GM10266 (cell line): Measurements from ENCODE around the gene OR2B2.
"Not testable (repeated sequence)": the region's sequence is repeated elsewhere in the genome, so short reads cannot be mapped to it uniquely, and the experiment has no call there.

Source experiments
- DNase-seq: peaks from one replicate; pipeline ENCODE4 v3.0.0; 2012; ENCODE audit errors: extremely low spot score
- TF ChIP-seq, protein P1 (sequence below): IDR thresholded peaks from 2 replicates; pipeline ENCODE4 v1.5.1; 2012; ENCODE audit warnings: mild to moderate bottlenecking, low read depth; ENCODE audit not compliant: control insufficient read depth, insufficient read depth; ENCODE audit errors: missing control alignments

Gene OR2B2

GRCh38 chr6:27911956-27912446 lies at the start of gene OR2B2:
Gene OR2B2, minus strand, starts transcription at chr6:27912396. Its CDS starts 77 bp downstream, at chr6:27912319.
- TF ChIP-seq, protein P1, sequence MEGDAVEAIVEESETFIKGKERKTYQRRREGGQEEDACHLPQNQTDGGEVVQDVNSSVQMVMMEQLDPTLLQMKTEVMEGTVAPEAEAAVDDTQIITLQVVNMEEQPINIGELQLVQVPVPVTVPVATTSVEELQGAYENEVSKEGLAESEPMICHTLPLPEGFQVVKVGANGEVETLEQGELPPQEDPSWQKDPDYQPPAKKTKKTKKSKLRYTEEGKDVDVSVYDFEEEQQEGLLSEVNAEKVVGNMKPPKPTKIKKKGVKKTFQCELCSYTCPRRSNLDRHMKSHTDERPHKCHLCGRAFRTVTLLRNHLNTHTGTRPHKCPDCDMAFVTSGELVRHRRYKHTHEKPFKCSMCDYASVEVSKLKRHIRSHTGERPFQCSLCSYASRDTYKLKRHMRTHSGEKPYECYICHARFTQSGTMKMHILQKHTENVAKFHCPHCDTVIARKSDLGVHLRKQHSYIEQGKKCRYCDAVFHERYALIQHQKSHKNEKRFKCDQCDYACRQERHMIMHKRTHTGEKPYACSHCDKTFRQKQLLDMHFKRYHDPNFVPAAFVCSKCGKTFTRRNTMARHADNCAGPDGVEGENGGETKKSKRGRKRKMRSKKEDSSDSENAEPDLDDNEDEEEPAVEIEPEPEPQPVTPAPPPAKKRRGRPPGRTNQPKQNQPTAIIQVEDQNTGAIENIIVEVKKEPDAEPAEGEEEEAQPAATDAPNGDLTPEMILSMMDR: no peak
- no peak for DNase-seq

DNA sequence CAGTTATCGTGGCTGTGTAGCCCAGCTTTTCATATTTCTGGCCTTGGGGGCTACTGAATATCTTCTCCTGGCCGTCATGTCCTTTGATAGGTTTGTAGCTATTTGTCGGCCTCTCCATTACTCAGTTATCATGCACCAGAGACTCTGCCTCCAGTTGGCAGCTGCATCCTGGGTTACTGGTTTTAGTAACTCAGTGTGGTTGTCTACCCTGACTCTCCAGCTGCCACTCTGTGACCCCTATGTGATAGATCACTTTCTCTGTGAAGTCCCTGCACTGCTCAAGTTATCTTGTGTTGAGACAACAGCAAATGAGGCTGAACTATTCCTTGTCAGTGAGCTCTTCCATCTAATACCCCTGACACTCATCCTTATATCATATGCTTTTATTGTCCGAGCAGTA lies 45.3 kb upstream of the OR2B2 start:
- TF ChIP-seq, protein P1: no peak

GRCh38 chr6:27956941-27957340 lies 44.7 kb upstream of the OR2B2 start, which contains the start of gene OR2B6:
Gene OR2B6, plus strand, starts transcription at chr6:27957241. Its CDS starts 0 bp downstream, at chr6:27957241.
- DNase-seq: no peak
- TF ChIP-seq, protein P1: no peak

More for the DNA sequence above, 45.3 kb upstream of the OR2B2 start:
- DNase-seq: no peak

DNA sequence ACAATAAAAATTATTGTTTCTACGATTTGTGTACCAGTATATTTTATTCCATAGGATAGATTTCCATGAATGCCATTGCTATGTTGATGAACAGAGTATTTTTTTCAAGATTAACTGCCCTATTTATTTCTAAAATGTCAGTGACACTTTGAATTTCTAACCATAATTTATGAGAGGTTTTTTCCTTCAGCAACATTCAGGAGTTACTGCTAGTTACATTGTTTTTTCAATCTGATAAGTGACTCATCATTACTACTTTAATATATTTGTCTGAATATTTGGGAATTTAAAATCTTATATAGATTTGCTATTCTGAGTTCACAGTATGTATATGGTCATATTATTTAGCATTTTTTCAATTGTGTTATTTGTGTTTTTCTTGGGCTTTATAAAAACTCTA lies 38.8 kb upstream of the OR2B2 start:
- TF ChIP-seq, protein P1: no peak
- no peak for DNase-seq

DNA sequence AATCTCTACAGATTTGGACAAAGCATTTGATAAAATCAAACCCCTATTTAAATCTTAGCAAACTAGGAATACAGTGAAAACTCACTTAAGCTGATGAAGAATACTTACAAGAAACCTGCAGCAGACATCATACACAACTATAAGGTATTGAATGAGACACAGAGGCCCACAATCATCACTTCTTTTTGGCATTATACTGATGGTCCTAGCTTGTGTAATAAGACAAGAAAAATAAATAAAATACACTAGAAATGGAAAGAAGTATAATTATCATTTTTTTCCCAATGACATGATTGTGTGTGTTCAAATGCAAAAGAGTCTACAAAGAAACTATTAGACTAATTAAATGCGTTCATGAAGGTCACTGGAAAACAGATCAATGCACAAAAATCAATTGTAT lies 36.0 kb upstream of the OR2B2 start:
- TF ChIP-seq, protein P1: no peak
- DNase-seq: no peak

DNA sequence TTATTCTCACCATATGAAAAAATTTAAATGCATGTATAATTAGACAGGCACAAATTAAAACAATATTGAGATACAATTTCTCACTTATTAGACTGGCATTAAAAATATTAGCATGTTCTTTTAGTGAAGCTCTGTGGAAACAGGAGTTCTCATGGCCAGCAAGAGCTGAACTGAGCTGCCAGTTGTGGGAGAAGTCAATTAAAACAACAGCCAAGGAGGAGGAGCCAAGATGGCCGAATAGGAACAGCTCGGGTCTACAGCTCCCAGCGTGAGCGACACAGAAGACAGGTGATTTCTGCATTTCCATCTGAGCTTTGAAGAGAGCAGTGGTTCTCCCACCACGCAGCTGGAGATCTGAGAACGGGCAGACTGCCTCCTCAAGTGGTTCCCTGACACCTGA lies 30.9 kb upstream of the OR2B2 start:
- not testable (repeated sequence) for DNase-seq

DNA sequence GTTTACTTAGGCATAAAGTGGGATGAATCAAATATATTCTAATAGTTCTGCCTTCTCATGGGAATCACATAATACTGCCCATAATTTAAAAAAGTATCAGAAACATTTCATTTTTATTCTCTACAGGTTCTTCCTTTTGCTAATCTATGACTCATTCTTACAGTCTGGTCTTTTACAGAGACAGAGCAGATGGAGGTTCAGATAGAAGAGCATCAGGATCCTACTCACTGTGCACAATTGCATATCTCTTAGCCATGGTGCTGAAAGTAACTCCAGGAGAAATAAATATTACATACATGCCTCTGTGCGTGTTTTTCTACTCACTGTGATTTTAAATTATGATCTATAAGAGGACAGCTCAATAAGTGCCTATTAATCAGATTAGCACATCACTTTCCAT lies 28.6 kb upstream of the OR2B2 start:
- TF ChIP-seq, protein P1: no peak
- DNase-seq: no peak

DNA sequence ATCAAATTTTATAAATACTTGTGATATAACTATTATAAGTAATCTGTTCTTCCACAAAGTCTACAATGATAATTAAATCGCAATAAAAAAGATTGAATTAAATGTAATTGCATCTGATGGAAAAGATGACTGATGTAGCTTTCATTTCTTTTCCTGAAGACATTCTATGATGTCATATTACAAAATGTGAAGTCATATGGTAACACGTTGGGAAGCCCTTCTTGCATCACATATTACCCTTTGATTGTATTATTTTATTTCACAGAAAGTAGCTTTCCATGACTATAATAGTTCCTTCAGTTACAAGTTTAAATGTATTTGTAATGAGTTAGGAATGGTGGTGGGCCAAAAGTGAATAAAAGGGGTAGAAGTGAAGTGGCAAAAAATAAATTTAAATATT lies 19.0 kb upstream of the OR2B2 start:
- DNase-seq: no peak
- TF ChIP-seq, protein P1: no peak

DNA sequence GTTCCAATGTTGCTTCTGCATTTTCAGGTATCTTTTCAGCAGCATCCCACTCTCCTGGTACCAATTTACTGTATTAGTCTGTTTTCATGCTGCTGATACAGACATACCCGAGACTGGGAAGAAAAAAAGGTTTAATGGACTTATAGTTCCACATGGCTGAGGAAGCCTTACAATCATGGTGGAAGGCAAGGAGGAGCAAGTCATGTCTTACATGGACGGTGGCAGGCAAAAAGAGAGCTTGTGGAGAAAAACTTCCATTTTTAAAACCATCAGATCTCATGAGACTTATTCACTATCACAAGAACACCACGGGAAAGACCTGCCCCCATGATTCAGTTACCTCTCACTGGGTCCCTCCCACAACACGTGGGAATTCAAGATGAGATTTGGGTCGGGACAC lies 17.7 kb upstream of the OR2B2 start:
- DNase-seq: not testable (repeated sequence)

DNA sequence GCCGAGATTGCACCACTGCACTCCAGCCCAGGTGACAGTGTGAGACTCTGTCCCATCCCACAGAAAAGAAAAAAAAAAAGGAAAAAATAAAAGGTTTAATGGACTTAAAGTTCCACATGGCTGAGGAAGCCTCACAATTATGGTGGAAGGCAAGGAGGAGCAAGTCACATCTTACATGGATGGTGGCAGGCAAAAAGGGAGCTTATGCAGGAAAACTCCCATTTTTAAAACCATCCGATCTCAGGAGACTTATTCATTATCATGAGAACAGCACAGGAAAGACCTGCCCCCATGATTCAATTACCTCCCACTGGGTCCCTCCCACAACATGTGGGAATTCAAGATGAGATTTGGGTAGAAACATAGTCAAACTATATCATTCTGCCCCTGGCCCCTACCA lies 15.8 kb upstream of the OR2B2 start:
- DNase-seq: not testable (repeated sequence)
